ENCODE measurements around the gene PEX11G.

- no peak for TF ChIP-seq CTCF (IDR thresholded peaks at IDR 0.05)
- no peak for TF ChIP-seq POLR2A (IDR thresholded peaks at IDR 0.05)
Measured at GRCh38 chr19:7527516-7528191, 38.8 kb upstream of the PEX11G start.

Data from adrenal gland (tissue), 5 donors.